Measurements from ENCODE around the gene FHL2. TPM values are rescaled to one million over a fixed set of nuclear protein-coding genes. Genes with fewer than 3 reads are reported as not detected.

Gene FHL2
- total and polyA plus RNA-seq, 9 of the 15 experiments (the other 6 are each of a cell fraction or from before 2014, with no cell fraction given): 7.5 to 33.1 (median 23.9) TPM

- ChIA-PET CTCF (ENCODE audit: low intra/inter-chr PET ratio) (no interaction called here), POLR2A (interaction anchor here (0.6 kb wide), 1 partner anchor 112 kb away, joined by 3 read pairs; no protein-coding TSS in a partner anchor)
- Histone ChIP-seq H3K9me3 (replicated peaks; ENCODE audit: control insufficient read depth, insufficient read depth, low read depth, low read length) (no peaks in the 10 kb centered on the region), H3K9ac (ENCODE audit: insufficient read depth in 1 of 2, low read depth in 2 of 2, low read length in 2 of 2) (peak overlapping the region in 1 of 2 experiments; percentile 11; a peak in 3 of 4 replicates), H3K36me3 (ENCODE audit: control insufficient read depth, insufficient read depth, low read length) (no peaks in the 10 kb centered on the region), H3K79me2 (ENCODE audit: control insufficient read depth, insufficient read depth, low read length) (no peaks in the 10 kb centered on the region), H3K4me3 (no peak overlapping the region), H2AFZ (ENCODE audit: low read depth, low read length) (peak overlapping the region; percentile 85), H3K4me1 (replicated peaks in 1 of 2; ENCODE audit: control insufficient read depth in 2 of 2, insufficient read depth in 2 of 2, low read length in 2 of 2) (peaks cover 9 to 18% of the 10 kb centered on the region in 2 experiments; a peak in 4 of 5 replicates), H4K20me1 (replicated peaks; ENCODE audit: control insufficient read depth, insufficient read depth, low read length) (no peaks in the 10 kb centered on the region), H3K27ac (ENCODE audit: extremely low read depth, low read depth, low read length) (peak overlapping the region; percentile 55), H3K4me2 (ENCODE audit: insufficient read depth, low read length) (peak overlapping the region; percentile 75), H3K9me1 (ENCODE audit: control insufficient read depth, insufficient read depth, low read length) (no peaks in the 10 kb centered on the region), H3K27me3 (ENCODE audit: control insufficient read depth in 2 of 2, insufficient read depth in 2 of 2, low read length in 2 of 2) (no peaks in the 10 kb centered on the region; a peak in 1 of 5 replicates)
- no peak for TF ChIP-seq PCBP2 (IDR thresholded peaks at IDR 0.05; ENCODE audit: low read depth, low read length, poor library complexity, severe bottlenecking)
- 0 out of 2 replicates have a peak, but pooled peaks have one; percentile 22 for TF ChIP-seq MTA3 (IDR thresholded peaks at IDR 0.05; ENCODE audit: borderline replicate concordance)
- TF ChIP-seq RAD21 (CRISPR knock-in tag; conservative IDR thresholded peaks at IDR 0.05 in 1 of 2, IDR thresholded peaks at IDR 0.05 in 1 of 2): no peak
- 0 out of 2 replicates have a peak, but pooled peaks have one; percentile 11 for TF ChIP-seq CXXC5 (CRISPR knock-in tag; IDR thresholded peaks at IDR 0.05)
- peak; percentile 48 for TF ChIP-seq DPF2 (IDR thresholded peaks at IDR 0.05)
- TF ChIP-seq SMAD2 (IDR thresholded peaks at IDR 0.05; ENCODE audit: low read depth, low read length): no peak
- no peak for TF ChIP-seq SOX6 (IDR thresholded peaks at IDR 0.05)
- 0 out of 2 replicates have a peak, but pooled peaks have one; percentile 52 for TF ChIP-seq ZSCAN29 (IDR thresholded peaks at IDR 0.05)
- no peak for TF ChIP-seq ZNF282 (CRISPR knock-in tag; IDR thresholded peaks at IDR 0.05)
- no peak for TF ChIP-seq ZKSCAN8 (CRISPR knock-in tag; IDR thresholded peaks at IDR 0.05)
- TF ChIP-seq KAT7 (CRISPR knock-in tag; IDR thresholded peaks at IDR 0.05; ENCODE audit: borderline replicate concordance): no peak
- 0 out of 2 replicates have a peak, but pooled peaks have one; percentile 15 for TF ChIP-seq CREB1 (IDR thresholded peaks at IDR 0.05)
- no peak for TF ChIP-seq CREB1 (CRISPR knock-in tag; IDR thresholded peaks at IDR 0.05)
- TF ChIP-seq TSC22D4 (tag; IDR thresholded peaks at IDR 0.05): no peak
- 0 out of 2 replicates have a peak, but pooled peaks have one; percentile 11 for TF ChIP-seq GATA2 (CRISPR knock-in tag; IDR thresholded peaks at IDR 0.05)
- peak; percentile 28; the same call in 1 of the 2 replicates for TF ChIP-seq SMARCA4 (IDR thresholded peaks at IDR 0.05)
- no peak for TF ChIP-seq XRCC3 (IDR thresholded peaks at IDR 0.05)
- in situ Hi-C loops (cut with MboI) (no loop called here), intact Hi-C loops (cut with micrococcal nuclease) (no loop called here)
- ATAC-seq (peak; percentile 85), FAIRE-seq (no peak), DNase-seq (ENCODE audit: extremely low read depth in 1 of 4, low spot score in 3 of 4) (peak in 2 of 4 experiments; percentile 33 to 50)
- 7% methylated on average over 9 of the region's 9 CpGs for WGBS (ENCODE audit: insufficient coverage, low coverage, missing lambda C conversion rate)
- BruUV-seq (replicated peaks): no TSS peak
These were observed 27.9 kb upstream of the FHL2 start for GRCh38 chr2:105426626-105427292.
